PFSK-1 (cell line): Measurements from ENCODE around the gene ENO1.

Source experiments
- FOXP2 ChIP-seq: optimal IDR thresholded peaks from 2 replicates; pipeline ENCODE3; 2011; ENCODE audit warnings: borderline replicate concordance, control low read depth, inconsistent platforms; ENCODE audit not compliant: insufficient read depth; ENCODE audit errors: extremely low read length, extremely low read depth
- POLR2AphosphoS5 ChIP-seq: IDR thresholded peaks from 2 replicates; pipeline ENCODE4 v1.6.1; 2012; ENCODE audit warnings: low read depth, mild to moderate bottlenecking, control low read depth, low read length, moderate library complexity
- SIN3A ChIP-seq: IDR thresholded peaks from 2 replicates; pipeline ENCODE4 v1.6.1; 2012; ENCODE audit warnings: mild to moderate bottlenecking, low read length, moderate library complexity, borderline replicate concordance; ENCODE audit not compliant: insufficient read depth
- TAF1 ChIP-seq: IDR thresholded peaks from 2 replicates; pipeline ENCODE4 v1.6.1; 2012; ENCODE audit warnings: low read length, control low read depth, borderline replicate concordance; ENCODE audit not compliant: insufficient read depth
- TF ChIP-seq, protein P1 (sequence below), 2 experiments: IDR thresholded peaks; 2 replicates each; pipeline versions ENCODE4 v1.6.1 to v1.8.0; 2011 to 2012; ENCODE audit warnings: low read depth in 2 of 2, low read length in 2 of 2, control low read depth in 1 of 2, inconsistent platforms in 1 of 2, mild to moderate bottlenecking in 1 of 2, moderate library complexity in 1 of 2; ENCODE audit not compliant: insufficient read depth in 1 of 2

The ENO1 gene

DNA sequence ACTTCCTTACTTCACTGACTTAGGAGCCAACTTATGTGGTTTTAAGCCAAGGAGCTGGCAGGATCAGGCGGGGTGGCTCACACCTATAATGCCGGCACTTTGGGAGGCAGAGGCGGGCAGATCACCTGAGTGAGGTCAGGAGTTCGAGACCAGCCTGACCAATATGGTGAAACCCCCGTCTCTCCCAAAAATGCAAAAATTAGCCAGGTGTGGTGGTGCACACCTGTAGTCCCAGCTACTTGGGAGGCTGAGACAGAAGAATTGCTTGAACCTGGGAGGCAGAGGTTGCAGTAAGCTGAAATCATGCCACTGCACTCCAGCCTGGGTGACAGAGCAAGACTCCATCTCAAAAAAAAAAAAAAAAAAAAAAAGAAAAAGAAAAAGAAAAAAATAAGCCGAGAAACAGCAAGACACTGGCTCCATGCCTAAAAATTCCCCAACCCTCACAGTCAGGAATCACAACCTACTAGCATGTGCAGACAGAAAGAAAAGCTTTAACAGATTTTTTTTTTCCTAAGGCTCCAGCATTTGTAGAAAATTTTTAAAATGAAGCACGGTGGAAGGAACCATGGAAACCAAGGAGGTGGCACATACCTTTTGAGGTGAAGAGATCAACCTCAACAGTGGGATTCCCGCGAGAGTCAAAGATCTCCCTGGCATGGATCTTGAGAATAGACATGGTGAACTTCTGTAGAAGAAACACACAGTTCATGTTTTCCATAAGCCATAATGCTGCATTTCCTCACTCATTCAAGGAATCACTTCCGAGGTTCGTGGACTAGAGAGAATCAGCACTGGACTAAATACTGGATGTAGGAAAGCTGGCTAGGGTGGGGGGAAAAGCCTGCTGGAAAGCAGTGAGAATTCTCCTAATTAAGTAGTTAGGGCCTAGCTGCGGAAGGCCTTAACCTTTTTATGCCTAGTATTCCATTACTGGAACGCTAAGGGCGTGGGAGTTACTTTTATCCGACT lies 4.0 kb downstream of the ENO1 start:
- no peak for TF ChIP-seq SIN3A
- no peak for TF ChIP-seq TAF1
- no peak for TF ChIP-seq FOXP2
- TF ChIP-seq POLR2AphosphoS5 = no peak; the same call in 1 of the 2 replicates
- TF ChIP-seq, protein P1, sequence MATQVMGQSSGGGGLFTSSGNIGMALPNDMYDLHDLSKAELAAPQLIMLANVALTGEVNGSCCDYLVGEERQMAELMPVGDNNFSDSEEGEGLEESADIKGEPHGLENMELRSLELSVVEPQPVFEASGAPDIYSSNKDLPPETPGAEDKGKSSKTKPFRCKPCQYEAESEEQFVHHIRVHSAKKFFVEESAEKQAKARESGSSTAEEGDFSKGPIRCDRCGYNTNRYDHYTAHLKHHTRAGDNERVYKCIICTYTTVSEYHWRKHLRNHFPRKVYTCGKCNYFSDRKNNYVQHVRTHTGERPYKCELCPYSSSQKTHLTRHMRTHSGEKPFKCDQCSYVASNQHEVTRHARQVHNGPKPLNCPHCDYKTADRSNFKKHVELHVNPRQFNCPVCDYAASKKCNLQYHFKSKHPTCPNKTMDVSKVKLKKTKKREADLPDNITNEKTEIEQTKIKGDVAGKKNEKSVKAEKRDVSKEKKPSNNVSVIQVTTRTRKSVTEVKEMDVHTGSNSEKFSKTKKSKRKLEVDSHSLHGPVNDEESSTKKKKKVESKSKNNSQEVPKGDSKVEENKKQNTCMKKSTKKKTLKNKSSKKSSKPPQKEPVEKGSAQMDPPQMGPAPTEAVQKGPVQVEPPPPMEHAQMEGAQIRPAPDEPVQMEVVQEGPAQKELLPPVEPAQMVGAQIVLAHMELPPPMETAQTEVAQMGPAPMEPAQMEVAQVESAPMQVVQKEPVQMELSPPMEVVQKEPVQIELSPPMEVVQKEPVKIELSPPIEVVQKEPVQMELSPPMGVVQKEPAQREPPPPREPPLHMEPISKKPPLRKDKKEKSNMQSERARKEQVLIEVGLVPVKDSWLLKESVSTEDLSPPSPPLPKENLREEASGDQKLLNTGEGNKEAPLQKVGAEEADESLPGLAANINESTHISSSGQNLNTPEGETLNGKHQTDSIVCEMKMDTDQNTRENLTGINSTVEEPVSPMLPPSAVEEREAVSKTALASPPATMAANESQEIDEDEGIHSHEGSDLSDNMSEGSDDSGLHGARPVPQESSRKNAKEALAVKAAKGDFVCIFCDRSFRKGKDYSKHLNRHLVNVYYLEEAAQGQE (IDR thresholded peaks at IDR 0.05; ENCODE audit: insufficient read depth in 1 of 2, low read depth in 2 of 2, low read length in 2 of 2) = no peak

DNA sequence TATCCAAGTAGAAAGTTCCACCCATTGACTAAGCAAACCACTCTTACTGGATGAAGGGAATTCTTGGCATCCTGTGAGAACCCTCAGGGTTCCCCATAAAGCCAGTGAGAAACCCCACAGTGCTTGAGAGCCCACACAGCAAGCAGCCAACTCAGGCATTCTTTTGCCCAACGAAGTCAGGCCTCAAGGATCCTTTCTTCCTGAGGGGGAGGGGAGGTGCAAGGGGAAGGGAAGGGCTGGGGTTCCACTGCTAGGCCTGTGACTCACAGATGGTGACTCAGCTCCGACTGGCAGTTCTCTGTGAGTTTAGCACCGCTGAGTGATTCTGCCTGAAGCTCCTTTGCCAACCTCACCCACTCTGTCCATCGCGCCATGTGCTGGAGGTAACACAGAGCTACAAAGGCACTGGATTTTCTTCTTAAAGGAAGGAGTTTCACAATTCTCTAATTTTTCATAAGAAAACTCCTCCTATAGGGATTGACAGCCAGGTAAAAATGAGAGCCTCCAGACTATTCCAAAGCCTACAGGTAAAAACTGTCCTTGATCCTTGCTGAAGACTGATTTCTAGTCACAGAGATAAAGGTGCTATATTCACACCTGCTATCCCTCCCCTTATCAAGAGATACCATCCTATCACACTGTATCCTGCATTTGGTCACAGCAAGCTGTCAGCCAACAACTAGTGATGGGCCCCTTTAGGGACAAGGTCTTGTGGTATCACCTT lies 4.8 kb downstream of the ENO1 start:
- TF ChIP-seq TAF1 (peak; percentile 32; the same call in 1 of the 2 replicates), SIN3A (0 out of 2 replicates have a peak, but pooled peaks have one; percentile 59)
- TF ChIP-seq, protein P1 (IDR thresholded peaks at IDR 0.05; ENCODE audit: insufficient read depth in 1 of 2, low read depth in 2 of 2, low read length in 2 of 2) = no peak

DNA sequence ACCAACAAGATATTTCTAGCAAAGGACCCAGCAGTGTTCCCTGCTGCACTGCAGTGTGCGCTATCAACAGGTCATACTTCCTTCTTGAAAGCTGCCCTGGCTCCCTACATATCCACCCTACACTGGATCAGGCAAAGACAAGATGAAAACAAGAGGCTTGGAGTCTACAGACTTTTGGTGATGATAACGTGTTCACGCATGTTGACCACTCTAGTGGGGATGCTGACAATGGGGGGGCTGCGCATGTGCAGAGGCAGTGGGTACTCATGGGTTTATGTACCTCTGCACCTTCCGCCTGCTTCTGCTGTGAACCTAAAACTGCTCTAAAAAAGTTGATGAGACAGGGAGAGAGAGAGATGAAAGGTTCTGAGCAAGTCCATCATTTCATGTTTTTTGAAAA lies 5.5 kb downstream of the ENO1 start:
- no peak for TF ChIP-seq FOXP2
- no peak; the same call in 1 of the 2 replicates for TF ChIP-seq POLR2AphosphoS5
- no peak for TF ChIP-seq SIN3A
- TF ChIP-seq, protein P1 (IDR thresholded peaks at IDR 0.05; ENCODE audit: insufficient read depth in 1 of 2, low read depth in 2 of 2, low read length in 2 of 2) = no peak
- no peak for TF ChIP-seq TAF1

DNA sequence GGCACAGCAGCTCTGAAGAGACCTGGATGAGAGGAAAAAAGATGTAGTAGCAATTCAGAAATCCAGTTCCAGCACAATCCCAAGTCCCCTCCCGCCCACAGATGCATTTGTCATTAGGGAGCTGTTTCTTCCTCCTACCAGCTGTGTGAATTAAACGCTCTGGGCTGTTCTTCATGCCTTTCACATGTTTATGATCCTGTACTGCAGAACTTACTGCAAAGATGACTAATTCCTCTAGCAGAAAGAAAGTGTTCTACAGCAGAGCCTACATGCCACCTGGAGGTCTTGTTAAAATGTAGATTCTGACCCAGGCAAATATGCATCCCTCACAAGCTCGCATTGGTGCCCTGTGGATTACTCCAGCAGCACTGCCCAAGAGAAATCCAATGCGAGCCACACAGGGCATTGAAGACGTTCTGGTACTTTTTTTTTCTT lies 6.5 kb downstream of the ENO1 start:
- TF ChIP-seq, protein P1 (IDR thresholded peaks at IDR 0.05; ENCODE audit: insufficient read depth in 1 of 2, low read depth in 2 of 2, low read length in 2 of 2) = no peak
- TF ChIP-seq FOXP2 (no peak), TAF1 (no peak), POLR2AphosphoS5 (no peak), SIN3A (no peak)
